Retina (tissue), 1 donor: ENCODE data around the gene PRKCE.
A peak's percentile ranks its signal among the peaks of the same experiment; 100 is the strongest.
"Not testable (repeated sequence)": the region's sequence is repeated elsewhere in the genome, so short reads cannot be mapped to it uniquely, and the experiment has no call there.

ENCODE experiments used
- DNase-seq: peaks from one replicate; pipeline ENCODE4 v3.0.0-alpha.2; 2016

Gene PRKCE

GRCh38 chr2:45844796-45845457 is 193.5 kb downstream of the PRKCE start:
- no peak for DNase-seq

GRCh38 chr2:45845566-45845965 is 194.1 kb downstream of the PRKCE start:
- no peak for DNase-seq

- DNase-seq, result no peak
These were observed 198.2 kb downstream of the PRKCE start for GRCh38 chr2:45849491-45850283.

GRCh38 chr2:45850558-45850957 is 199.1 kb downstream of the PRKCE start:
- DNase-seq, result no peak

- DNase-seq, result no peak
These were observed 199.6 kb downstream of the PRKCE start for GRCh38 chr2:45851111-45851510.

DNA sequence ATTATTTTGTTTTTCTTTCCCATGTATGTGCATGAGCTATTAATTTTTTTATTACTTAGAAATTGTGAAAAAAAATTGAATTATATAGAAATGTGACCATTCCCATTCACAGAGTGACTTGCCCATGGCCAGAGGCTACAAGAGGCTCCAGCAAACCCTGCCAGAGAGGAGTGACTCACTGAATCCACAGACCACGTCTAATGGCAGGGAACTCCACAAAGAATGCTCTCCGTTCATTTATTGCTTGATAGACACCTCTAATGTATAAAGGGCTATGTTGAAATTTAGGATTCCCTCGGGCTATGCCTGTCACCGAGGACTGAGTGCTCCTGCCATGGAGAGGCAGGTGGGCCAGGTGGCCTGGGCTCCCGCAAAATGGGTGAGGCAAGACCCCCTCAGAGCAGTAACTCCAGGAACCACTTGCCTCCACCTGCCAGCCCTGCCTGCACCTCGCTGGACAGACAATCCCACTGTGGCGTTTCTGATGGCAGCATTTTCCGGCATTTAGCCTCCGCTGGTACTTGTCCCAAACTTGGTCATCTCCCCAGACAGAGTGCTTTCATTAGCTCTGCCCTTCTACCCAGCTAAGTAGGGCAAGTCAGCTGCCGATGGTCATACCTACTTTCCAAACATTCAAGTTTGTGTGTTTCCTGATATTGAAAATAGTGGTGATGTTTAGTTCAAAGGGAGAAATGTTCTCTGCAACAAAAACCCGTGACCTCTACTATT is 200.3 kb downstream of the PRKCE start:
- DNase-seq, result no peak

GRCh38 chr2:45852450-45853150 is 201.1 kb downstream of the PRKCE start:
- DNase-seq, result no peak

DNA sequence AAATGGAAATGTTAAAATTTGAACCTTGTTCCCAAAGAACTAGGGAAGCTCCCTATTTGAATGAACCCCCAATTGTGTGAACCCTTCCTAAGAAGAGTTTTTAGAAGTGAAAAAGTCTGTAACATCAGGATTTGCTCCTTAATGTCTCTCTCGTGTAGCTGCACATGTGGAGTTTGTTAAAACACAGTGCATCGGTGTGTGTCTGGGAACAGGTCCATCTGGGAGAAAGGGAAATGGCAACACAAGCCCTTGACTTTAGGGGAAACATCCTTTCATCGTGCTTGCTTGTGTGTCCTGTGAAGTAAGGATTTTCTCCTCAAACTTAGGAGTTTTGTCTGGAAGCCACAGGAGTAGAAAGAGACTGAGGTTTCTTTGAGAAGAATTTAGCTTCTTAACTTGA is 203.9 kb downstream of the PRKCE start:
- no peak for DNase-seq

- no peak for DNase-seq
These were observed 205.2 kb downstream of the PRKCE start for GRCh38 chr2:45856391-45857274.

DNA sequence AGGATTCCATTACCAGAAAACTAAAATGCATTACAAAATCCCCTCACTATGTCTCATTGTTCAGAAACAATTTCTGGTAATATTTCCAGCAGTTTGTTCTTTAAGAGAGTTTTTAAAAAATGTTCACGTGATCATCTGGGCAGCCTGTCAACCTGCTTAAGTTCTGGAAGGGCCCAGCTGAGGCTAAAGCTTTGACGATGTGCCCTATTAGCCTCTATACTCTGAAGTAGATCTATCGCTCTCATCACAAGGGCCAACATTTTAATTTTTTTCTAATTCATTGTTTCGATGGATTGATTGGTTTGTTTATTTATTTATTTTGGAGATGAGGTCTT is 205.8 kb downstream of the PRKCE start:
- DNase-seq, result no peak

DNA sequence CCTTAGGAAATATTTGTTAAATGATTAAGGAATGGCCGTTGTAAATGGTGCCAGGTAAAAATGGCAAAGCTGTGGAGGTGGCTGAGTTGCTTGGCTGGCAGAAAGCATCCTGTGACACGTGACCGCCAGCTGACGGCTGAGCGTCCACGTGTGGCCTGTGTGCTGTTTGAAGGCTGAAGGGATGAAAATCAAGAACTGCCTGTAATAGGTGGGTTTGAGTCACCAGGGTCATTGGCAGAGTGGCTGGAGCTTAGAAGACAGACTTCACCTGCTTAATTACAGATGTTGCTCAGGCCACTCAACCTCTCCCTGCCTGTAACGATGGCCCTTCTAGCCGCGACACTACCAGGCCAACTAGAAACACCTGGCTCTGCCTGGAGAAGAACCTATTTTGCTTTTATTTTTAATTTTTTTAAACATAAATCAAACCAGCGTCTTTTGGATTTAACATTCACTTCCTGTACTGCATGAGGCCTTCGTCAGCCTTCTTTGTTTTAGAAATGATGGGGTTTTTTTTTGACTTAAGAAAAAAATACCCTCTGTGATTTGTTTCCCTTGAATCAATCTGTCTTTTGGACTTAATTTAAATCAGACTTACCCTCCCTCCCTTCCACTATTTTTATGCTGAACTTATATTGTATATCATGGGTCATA is 206.5 kb downstream of the PRKCE start:
- DNase-seq, result no peak

- not testable (repeated sequence) for DNase-seq
These were observed 207.4 kb downstream of the PRKCE start for GRCh38 chr2:45858872-45859271.

DNA sequence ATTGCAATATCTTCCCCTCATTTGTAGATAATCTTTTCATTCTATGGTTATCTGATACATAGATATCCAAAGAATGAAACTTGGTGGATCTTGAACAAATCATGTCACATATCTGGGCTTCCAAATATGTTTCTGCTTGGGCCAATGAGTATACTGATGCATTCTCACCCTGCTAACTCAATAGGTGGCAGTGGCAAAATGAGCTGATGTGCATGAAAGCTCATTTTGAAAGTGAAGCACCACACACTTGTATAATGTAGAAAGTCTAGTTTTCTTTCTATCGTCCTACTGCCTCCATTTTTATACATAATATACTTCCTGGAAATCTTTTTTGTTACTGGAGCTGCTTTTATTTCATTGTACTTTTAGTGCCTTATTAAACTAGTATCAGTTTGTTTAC is 208.2 kb downstream of the PRKCE start:
- no peak for DNase-seq

- peak; percentile 30 for DNase-seq
These were observed 209.0 kb downstream of the PRKCE start for GRCh38 chr2:45860136-45861121.

GRCh38 chr2:45862843-45863242 is 211.4 kb downstream of the PRKCE start:
- no peak for DNase-seq

DNA sequence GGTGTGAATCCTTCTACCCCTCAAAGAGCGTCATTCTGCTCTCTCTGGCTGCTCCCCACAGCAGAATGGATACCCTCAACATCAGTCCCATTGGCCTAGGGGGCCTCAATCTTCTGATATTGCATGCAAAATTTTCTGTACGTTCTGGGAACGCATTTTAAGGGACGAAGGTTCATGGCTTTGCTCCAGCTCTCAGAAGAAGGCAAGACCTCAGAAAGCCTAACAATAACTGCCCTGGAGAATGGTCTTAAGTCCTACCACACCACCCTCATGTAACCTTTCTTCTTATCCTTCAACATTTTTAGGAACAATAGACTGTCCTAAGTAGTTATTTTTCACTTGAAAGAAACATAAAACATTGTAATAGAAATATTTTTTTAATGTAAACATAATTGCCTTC is 212.6 kb downstream of the PRKCE start:
- no peak for DNase-seq

GRCh38 chr2:45867349-45867748 is 215.9 kb downstream of the PRKCE start:
- no peak for DNase-seq

DNA sequence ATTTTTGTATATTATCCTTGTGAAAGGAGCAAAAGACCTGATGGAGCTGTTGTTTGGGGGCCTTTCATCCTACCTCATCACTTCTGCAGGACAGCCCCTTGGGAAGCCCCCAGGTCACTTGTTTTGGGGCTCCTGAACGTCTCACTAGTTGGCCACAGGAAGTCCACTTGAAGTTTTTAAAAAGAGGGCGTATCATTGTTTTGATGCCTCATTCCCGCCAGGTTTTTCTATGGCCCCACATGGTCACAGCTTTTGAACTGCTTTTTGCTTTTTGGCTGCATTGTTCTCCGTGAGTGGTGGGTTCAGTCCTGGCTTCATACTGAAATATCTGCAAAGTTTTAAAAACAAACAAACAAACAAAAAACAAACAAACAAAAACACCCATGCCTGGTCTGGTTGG is 216.3 kb downstream of the PRKCE start:
- no peak for DNase-seq

- DNase-seq, result no peak
These were observed 217.7 kb downstream of the PRKCE start for GRCh38 chr2:45869165-45869501.

GRCh38 chr2:45871025-45871424 is 219.6 kb downstream of the PRKCE start:
- DNase-seq, result no peak

GRCh38 chr2:45871541-45871940 is 220.1 kb downstream of the PRKCE start:
- DNase-seq, result no peak
